Measurements from ENCODE around the gene PHF19. TPM values are rescaled to one million over a fixed set of nuclear protein-coding genes. Genes with fewer than 3 reads are reported as not detected.

The PHF19 gene
- total and polyA plus RNA-seq, 10 of the 15 experiments (the other 5 are each of a cell fraction or from before 2014, with no cell fraction given) = 26.0 to 133 (median 87.7) TPM

DNA sequence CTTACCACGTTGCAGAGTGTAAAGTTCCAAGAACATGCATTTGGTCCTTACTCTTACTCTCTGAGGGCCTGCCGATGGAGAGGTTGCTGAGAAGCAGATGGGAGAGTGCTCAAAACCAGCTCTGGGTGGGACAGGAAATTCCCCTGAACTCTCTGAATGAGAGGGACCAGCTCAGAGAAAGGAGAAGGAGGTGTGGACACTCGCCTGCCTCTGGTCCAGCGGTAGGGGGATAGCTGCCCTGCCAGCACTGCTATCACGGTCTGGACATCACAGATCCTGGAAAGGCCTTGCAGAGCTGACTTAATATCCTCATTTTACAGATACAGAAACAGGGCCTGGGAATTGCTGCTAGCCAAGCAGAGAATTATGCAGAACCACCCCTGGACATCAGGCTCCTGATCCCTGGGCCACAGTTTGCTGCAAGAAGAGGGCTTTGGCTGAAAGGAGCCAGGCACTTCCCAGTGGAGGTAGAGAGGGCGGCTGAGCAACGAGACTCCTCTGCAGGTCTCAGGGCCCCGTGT, 44.7 kb upstream of the PHF19 start (continued):
- TF ChIP-seq BACH1 (IDR thresholded peaks at IDR 0.05; ENCODE audit: borderline replicate concordance) (peak; percentile 8; the same call in 1 of the 2 replicates), BRCA1 (IDR thresholded peaks at IDR 0.05; ENCODE audit: low read depth, low read length) (no peak), CREB1 (IDR thresholded peaks at IDR 0.05; ENCODE audit: low read depth) (no peak), STAT1 (conservative IDR thresholded peaks at IDR 0.05) (no peak), RELA (IDR thresholded peaks at IDR 0.05; ENCODE audit: borderline replicate concordance, partially characterized antibody) (peak; percentile 4), CHD1 (IDR thresholded peaks at IDR 0.05; ENCODE audit: low read depth, low read length) (no peak), RCOR1 (conservative IDR thresholded peaks at IDR 0.05; ENCODE audit: low read depth, low read length) (no peak), CREM (IDR thresholded peaks at IDR 0.05; ENCODE audit: low read depth) (no peak), YY1 (IDR thresholded peaks at IDR 0.05; ENCODE audit: low read depth, low read length) (no peak), CBFB (IDR thresholded peaks at IDR 0.05; ENCODE audit: low read depth) (no peak), NR2F1 (conservative IDR thresholded peaks at IDR 0.05) (no peak), BCL11A (IDR thresholded peaks at IDR 0.05; ENCODE audit: low read depth, low read length) (no peak)
- TF ChIP-seq, protein P1, sequence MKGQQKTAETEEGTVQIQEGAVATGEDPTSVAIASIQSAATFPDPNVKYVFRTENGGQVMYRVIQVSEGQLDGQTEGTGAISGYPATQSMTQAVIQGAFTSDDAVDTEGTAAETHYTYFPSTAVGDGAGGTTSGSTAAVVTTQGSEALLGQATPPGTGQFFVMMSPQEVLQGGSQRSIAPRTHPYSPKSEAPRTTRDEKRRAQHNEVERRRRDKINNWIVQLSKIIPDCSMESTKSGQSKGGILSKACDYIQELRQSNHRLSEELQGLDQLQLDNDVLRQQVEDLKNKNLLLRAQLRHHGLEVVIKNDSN (IDR thresholded peaks at IDR 0.05; ENCODE audit: borderline replicate concordance, extremely low read length, insufficient read depth, low read depth, low read length) = no peak
- TF ChIP-seq, protein P2, sequence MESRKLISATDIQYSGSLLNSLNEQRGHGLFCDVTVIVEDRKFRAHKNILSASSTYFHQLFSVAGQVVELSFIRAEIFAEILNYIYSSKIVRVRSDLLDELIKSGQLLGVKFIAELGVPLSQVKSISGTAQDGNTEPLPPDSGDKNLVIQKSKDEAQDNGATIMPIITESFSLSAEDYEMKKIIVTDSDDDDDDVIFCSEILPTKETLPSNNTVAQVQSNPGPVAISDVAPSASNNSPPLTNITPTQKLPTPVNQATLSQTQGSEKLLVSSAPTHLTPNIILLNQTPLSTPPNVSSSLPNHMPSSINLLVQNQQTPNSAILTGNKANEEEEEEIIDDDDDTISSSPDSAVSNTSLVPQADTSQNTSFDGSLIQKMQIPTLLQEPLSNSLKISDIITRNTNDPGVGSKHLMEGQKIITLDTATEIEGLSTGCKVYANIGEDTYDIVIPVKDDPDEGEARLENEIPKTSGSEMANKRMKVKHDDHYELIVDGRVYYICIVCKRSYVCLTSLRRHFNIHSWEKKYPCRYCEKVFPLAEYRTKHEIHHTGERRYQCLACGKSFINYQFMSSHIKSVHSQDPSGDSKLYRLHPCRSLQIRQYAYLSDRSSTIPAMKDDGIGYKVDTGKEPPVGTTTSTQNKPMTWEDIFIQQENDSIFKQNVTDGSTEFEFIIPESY (IDR thresholded peaks at IDR 0.05) = no peak
- TF ChIP-seq, protein P3, sequence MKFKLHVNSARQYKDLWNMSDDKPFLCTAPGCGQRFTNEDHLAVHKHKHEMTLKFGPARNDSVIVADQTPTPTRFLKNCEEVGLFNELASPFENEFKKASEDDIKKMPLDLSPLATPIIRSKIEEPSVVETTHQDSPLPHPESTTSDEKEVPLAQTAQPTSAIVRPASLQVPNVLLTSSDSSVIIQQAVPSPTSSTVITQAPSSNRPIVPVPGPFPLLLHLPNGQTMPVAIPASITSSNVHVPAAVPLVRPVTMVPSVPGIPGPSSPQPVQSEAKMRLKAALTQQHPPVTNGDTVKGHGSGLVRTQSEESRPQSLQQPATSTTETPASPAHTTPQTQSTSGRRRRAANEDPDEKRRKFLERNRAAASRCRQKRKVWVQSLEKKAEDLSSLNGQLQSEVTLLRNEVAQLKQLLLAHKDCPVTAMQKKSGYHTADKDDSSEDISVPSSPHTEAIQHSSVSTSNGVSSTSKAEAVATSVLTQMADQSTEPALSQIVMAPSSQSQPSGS (IDR thresholded peaks at IDR 0.05; ENCODE audit: low read length) = no peak
- TF ChIP-seq, protein P4, sequence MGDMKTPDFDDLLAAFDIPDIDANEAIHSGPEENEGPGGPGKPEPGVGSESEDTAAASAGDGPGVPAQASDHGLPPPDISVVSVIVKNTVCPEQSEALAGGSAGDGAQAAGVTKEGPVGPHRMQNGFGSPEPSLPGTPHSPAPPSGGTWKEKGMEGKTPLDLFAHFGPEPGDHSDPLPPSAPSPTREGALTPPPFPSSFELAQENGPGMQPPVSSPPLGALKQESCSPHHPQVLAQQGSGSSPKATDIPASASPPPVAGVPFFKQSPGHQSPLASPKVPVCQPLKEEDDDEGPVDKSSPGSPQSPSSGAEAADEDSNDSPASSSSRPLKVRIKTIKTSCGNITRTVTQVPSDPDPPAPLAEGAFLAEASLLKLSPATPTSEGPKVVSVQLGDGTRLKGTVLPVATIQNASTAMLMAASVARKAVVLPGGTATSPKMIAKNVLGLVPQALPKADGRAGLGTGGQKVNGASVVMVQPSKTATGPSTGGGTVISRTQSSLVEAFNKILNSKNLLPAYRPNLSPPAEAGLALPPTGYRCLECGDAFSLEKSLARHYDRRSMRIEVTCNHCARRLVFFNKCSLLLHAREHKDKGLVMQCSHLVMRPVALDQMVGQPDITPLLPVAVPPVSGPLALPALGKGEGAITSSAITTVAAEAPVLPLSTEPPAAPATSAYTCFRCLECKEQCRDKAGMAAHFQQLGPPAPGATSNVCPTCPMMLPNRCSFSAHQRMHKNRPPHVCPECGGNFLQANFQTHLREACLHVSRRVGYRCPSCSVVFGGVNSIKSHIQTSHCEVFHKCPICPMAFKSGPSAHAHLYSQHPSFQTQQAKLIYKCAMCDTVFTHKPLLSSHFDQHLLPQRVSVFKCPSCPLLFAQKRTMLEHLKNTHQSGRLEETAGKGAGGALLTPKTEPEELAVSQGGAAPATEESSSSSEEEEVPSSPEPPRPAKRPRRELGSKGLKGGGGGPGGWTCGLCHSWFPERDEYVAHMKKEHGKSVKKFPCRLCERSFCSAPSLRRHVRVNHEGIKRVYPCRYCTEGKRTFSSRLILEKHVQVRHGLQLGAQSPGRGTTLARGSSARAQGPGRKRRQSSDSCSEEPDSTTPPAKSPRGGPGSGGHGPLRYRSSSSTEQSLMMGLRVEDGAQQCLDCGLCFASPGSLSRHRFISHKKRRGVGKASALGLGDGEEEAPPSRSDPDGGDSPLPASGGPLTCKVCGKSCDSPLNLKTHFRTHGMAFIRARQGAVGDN (IDR thresholded peaks at IDR 0.05) = 0 out of 2 replicates have a peak, but pooled peaks have one; percentile 29
- TF ChIP-seq, protein P5, sequence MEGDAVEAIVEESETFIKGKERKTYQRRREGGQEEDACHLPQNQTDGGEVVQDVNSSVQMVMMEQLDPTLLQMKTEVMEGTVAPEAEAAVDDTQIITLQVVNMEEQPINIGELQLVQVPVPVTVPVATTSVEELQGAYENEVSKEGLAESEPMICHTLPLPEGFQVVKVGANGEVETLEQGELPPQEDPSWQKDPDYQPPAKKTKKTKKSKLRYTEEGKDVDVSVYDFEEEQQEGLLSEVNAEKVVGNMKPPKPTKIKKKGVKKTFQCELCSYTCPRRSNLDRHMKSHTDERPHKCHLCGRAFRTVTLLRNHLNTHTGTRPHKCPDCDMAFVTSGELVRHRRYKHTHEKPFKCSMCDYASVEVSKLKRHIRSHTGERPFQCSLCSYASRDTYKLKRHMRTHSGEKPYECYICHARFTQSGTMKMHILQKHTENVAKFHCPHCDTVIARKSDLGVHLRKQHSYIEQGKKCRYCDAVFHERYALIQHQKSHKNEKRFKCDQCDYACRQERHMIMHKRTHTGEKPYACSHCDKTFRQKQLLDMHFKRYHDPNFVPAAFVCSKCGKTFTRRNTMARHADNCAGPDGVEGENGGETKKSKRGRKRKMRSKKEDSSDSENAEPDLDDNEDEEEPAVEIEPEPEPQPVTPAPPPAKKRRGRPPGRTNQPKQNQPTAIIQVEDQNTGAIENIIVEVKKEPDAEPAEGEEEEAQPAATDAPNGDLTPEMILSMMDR (IDR thresholded peaks at IDR 0.05 in 2 of 3, conservative IDR thresholded peaks at IDR 0.05 in 1 of 3; ENCODE audit: control insufficient read depth in 2 of 3, extremely low read depth in 1 of 3, insufficient read depth in 1 of 3, low read depth in 3 of 3, low read length in 3 of 3) = no peak
- TF ChIP-seq, protein P6, sequence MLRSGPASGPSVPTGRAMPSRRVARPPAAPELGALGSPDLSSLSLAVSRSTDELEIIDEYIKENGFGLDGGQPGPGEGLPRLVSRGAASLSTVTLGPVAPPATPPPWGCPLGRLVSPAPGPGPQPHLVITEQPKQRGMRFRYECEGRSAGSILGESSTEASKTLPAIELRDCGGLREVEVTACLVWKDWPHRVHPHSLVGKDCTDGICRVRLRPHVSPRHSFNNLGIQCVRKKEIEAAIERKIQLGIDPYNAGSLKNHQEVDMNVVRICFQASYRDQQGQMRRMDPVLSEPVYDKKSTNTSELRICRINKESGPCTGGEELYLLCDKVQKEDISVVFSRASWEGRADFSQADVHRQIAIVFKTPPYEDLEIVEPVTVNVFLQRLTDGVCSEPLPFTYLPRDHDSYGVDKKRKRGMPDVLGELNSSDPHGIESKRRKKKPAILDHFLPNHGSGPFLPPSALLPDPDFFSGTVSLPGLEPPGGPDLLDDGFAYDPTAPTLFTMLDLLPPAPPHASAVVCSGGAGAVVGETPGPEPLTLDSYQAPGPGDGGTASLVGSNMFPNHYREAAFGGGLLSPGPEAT (IDR thresholded peaks at IDR 0.05; ENCODE audit: low read depth) = peak; percentile 8; the same call in 1 of the 2 replicates

Data from GM12878 (cell line).